GM23338 (cell line): Measurements from ENCODE around the gene KCNMB2.

Experiments used
- EZH2 ChIP-seq: fragments of 200-600 bp; sonication (generic); IDR thresholded peaks from one replicate; pipeline ENCODE4 v1.8.0; 2017; ENCODE audit warnings: antibody characterized with exemption, mild to moderate bottlenecking, low read depth; ENCODE audit not compliant: unreplicated experiment
- POLR2AphosphoS5 ChIP-seq: IDR thresholded peaks from 2 replicates; pipeline ENCODE4 v1.6.1; 2016; ENCODE audit warnings: antibody characterized with exemption, low read depth
- TF ChIP-seq, protein P1 (sequence below), 2 experiments: fragments of 200-600 bp in 1 of 2; sonication (generic) in 1 of 2; conservative IDR thresholded peaks; 2 replicates each; pipeline versions ENCODE4 v1.5.1 to v1.6.1; 2016 to 2017; ENCODE audit warnings: antibody characterized with exemption in 2 of 2, low read depth in 2 of 2, mild to moderate bottlenecking in 2 of 2, moderate library complexity in 1 of 2

DNA sequence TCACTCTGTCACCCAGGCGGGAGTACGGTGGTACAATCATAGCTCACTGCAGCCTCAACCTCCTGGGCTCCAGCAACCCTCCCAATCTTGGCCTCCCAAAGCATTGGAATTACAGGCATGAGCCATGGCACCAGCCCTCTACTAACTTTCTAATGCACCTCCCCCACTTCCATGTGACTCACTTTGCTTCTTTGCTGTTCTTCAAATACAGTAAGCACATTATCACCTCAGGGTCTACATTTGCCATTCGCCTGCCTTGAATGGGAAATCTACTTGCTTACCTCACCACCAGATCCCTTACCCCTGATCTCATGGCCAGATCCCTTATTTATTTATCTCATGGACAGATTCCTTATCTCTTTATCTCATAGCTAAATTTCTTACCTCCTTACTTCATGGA is 235.3 kb downstream of the KCNMB2 start:
- TF ChIP-seq, protein P1, sequence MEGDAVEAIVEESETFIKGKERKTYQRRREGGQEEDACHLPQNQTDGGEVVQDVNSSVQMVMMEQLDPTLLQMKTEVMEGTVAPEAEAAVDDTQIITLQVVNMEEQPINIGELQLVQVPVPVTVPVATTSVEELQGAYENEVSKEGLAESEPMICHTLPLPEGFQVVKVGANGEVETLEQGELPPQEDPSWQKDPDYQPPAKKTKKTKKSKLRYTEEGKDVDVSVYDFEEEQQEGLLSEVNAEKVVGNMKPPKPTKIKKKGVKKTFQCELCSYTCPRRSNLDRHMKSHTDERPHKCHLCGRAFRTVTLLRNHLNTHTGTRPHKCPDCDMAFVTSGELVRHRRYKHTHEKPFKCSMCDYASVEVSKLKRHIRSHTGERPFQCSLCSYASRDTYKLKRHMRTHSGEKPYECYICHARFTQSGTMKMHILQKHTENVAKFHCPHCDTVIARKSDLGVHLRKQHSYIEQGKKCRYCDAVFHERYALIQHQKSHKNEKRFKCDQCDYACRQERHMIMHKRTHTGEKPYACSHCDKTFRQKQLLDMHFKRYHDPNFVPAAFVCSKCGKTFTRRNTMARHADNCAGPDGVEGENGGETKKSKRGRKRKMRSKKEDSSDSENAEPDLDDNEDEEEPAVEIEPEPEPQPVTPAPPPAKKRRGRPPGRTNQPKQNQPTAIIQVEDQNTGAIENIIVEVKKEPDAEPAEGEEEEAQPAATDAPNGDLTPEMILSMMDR (conservative IDR thresholded peaks at IDR 0.05; ENCODE audit: low read depth in 2 of 2), result no peak
- TF ChIP-seq EZH2, result no peak
- TF ChIP-seq POLR2AphosphoS5, result no peak
